Stimulated activated memory B cell treated with anti-CD40 and anti-IgM and Interleukin-4, amounts not matched to agents 10 μg/mL and 1 μg/mL and 100 μg/mL, for 72 hours (primary cell): ENCODE measurements around the gene IGF2R.

Experiments used
- ATAC-seq: fragments of 150-1000 bp; cut with Tn5 transposase; 2 replicates; pipeline ENCODE4 v1.10.0; 2021
- H3K27ac Mint-ChIP-seq: one replicate; pipeline ENCODE4 v1.8.0; 2022; ENCODE audit warnings: mild to moderate bottlenecking, mixed read lengths
- H3K27me3 Mint-ChIP-seq: one replicate; pipeline ENCODE4 v1.8.0; 2022; ENCODE audit warnings: mixed read lengths
- H3K36me3 Mint-ChIP-seq: one replicate; pipeline ENCODE4 v1.8.0; 2022; ENCODE audit warnings: mixed read lengths
- H3K4me1 Mint-ChIP-seq: one replicate; pipeline ENCODE4 v1.8.0; 2022; ENCODE audit warnings: mixed read lengths
- H3K4me3 Mint-ChIP-seq: one replicate; pipeline ENCODE4 v1.8.0; 2022; ENCODE audit warnings: mild to moderate bottlenecking, moderate library complexity, mixed read lengths
- H3K9me3 Mint-ChIP-seq: one replicate; pipeline ENCODE4 v1.8.0; 2022; ENCODE audit warnings: mixed read lengths

IGF2R gene

GRCh38 chr6:160031442-160031841 is 62.6 kb downstream of the IGF2R start:
- ATAC-seq, result no peak
- no peak overlapping the region for H3K4me3 Mint-ChIP-seq
- H3K9me3 Mint-ChIP-seq, result no peaks in the 10 kb centered on the region
- H3K27ac Mint-ChIP-seq, result no peak overlapping the region
- peaks cover 84% of the 10 kb centered on the region for H3K36me3 Mint-ChIP-seq
- H3K27me3 Mint-ChIP-seq, result no peaks in the 10 kb centered on the region
- peaks cover 7% of the 10 kb centered on the region for H3K4me1 Mint-ChIP-seq

- ATAC-seq, result no peak
- H3K27me3 Mint-ChIP-seq, result no peaks in the 10 kb centered on the region
- H3K9me3 Mint-ChIP-seq, result no peaks in the 10 kb centered on the region
- H3K27ac Mint-ChIP-seq, result no peak overlapping the region
- no peak overlapping the region for H3K4me3 Mint-ChIP-seq
- H3K4me1 Mint-ChIP-seq, result peaks cover 7% of the 10 kb centered on the region
- H3K36me3 Mint-ChIP-seq, result peaks cover 84% of the 10 kb centered on the region
Measured at GRCh38 chr6:160031871-160032270, 63.0 kb downstream of the IGF2R start.

- peaks cover 7% of the 10 kb centered on the region for H3K4me1 Mint-ChIP-seq
- H3K27me3 Mint-ChIP-seq, result no peaks in the 10 kb centered on the region
- peaks cover 87% of the 10 kb centered on the region for H3K36me3 Mint-ChIP-seq
- no peak for ATAC-seq
- H3K4me3 Mint-ChIP-seq, result no peak overlapping the region
- no peaks in the 10 kb centered on the region for H3K9me3 Mint-ChIP-seq
- H3K27ac Mint-ChIP-seq, result no peak overlapping the region
Measured at GRCh38 chr6:160032538-160032937, 63.7 kb downstream of the IGF2R start.

- Mint-ChIP-seq H3K27me3 (no peaks in the 10 kb centered on the region), H3K9me3 (no peaks in the 10 kb centered on the region), H3K36me3 (peaks cover 88% of the 10 kb centered on the region), H3K27ac (no peak overlapping the region), H3K4me1 (no peaks in the 10 kb centered on the region), H3K4me3 (no peak overlapping the region)
- no peak for ATAC-seq
Measured at GRCh38 chr6:160034036-160034930, 65.4 kb downstream of the IGF2R start.

GRCh38 chr6:160035241-160035640 is 66.4 kb downstream of the IGF2R start:
- Mint-ChIP-seq H3K27ac (no peak overlapping the region), H3K27me3 (no peaks in the 10 kb centered on the region), H3K36me3 (peaks cover 85% of the 10 kb centered on the region), H3K9me3 (no peaks in the 10 kb centered on the region), H3K4me3 (no peak overlapping the region), H3K4me1 (no peaks in the 10 kb centered on the region)
- ATAC-seq, result no peak

- Mint-ChIP-seq H3K36me3 (peaks cover 87% of the 10 kb centered on the region), H3K4me1 (no peaks in the 10 kb centered on the region), H3K4me3 (no peak overlapping the region), H3K27me3 (no peaks in the 10 kb centered on the region), H3K9me3 (no peaks in the 10 kb centered on the region), H3K27ac (no peak overlapping the region)
- ATAC-seq, result no peak
Measured at GRCh38 chr6:160035693-160036330, 66.9 kb downstream of the IGF2R start.

- ATAC-seq, result no peak
- Mint-ChIP-seq H3K27me3 (no peaks in the 10 kb centered on the region), H3K4me1 (no peaks in the 10 kb centered on the region), H3K9me3 (no peaks in the 10 kb centered on the region), H3K36me3 (peaks cover 87% of the 10 kb centered on the region), H3K4me3 (no peak overlapping the region), H3K27ac (no peak overlapping the region)
Measured at GRCh38 chr6:160036331-160036695, 67.4 kb downstream of the IGF2R start.

GRCh38 chr6:160036790-160037206 is 67.9 kb downstream of the IGF2R start:
- no peaks in the 10 kb centered on the region for H3K4me1 Mint-ChIP-seq
- H3K4me3 Mint-ChIP-seq, result no peak overlapping the region
- no peaks in the 10 kb centered on the region for H3K27me3 Mint-ChIP-seq
- no peak overlapping the region for H3K27ac Mint-ChIP-seq
- H3K9me3 Mint-ChIP-seq, result no peaks in the 10 kb centered on the region
- peaks cover 85% of the 10 kb centered on the region for H3K36me3 Mint-ChIP-seq
- ATAC-seq, result no peak

GRCh38 chr6:160038479-160038878 is 69.6 kb downstream of the IGF2R start:
- H3K27ac Mint-ChIP-seq, result no peak overlapping the region
- no peak for ATAC-seq
- H3K36me3 Mint-ChIP-seq, result peaks cover 84% of the 10 kb centered on the region
- H3K9me3 Mint-ChIP-seq, result no peaks in the 10 kb centered on the region
- no peaks in the 10 kb centered on the region for H3K27me3 Mint-ChIP-seq
- no peak overlapping the region for H3K4me3 Mint-ChIP-seq
- no peaks in the 10 kb centered on the region for H3K4me1 Mint-ChIP-seq

- no peak overlapping the region for H3K27ac Mint-ChIP-seq
- no peaks in the 10 kb centered on the region for H3K4me1 Mint-ChIP-seq
- H3K36me3 Mint-ChIP-seq, result peaks cover 80% of the 10 kb centered on the region
- no peak overlapping the region for H3K4me3 Mint-ChIP-seq
- H3K9me3 Mint-ChIP-seq, result no peaks in the 10 kb centered on the region
- no peaks in the 10 kb centered on the region for H3K27me3 Mint-ChIP-seq
- ATAC-seq, result no peak
Measured at GRCh38 chr6:160039441-160039840, 70.6 kb downstream of the IGF2R start.

GRCh38 chr6:160040055-160040454 is 71.2 kb downstream of the IGF2R start:
- Mint-ChIP-seq H3K36me3 (peaks cover 78% of the 10 kb centered on the region), H3K4me3 (no peak overlapping the region), H3K27me3 (no peaks in the 10 kb centered on the region), H3K27ac (no peak overlapping the region), H3K9me3 (no peaks in the 10 kb centered on the region), H3K4me1 (no peaks in the 10 kb centered on the region)
- no peak for ATAC-seq

- Mint-ChIP-seq H3K27ac (no peak overlapping the region), H3K36me3 (peaks cover 78% of the 10 kb centered on the region), H3K9me3 (no peaks in the 10 kb centered on the region), H3K4me1 (no peaks in the 10 kb centered on the region), H3K4me3 (no peak overlapping the region), H3K27me3 (no peaks in the 10 kb centered on the region)
- ATAC-seq, result no peak
Measured at GRCh38 chr6:160040527-160041264, 71.8 kb downstream of the IGF2R start.

- peaks cover 75% of the 10 kb centered on the region for H3K36me3 Mint-ChIP-seq
- H3K27ac Mint-ChIP-seq, result no peak overlapping the region
- H3K4me1 Mint-ChIP-seq, result no peaks in the 10 kb centered on the region
- no peak overlapping the region for H3K4me3 Mint-ChIP-seq
- H3K27me3 Mint-ChIP-seq, result no peaks in the 10 kb centered on the region
- ATAC-seq, result no peak
- no peaks in the 10 kb centered on the region for H3K9me3 Mint-ChIP-seq
Measured at GRCh38 chr6:160041608-160042007, 72.7 kb downstream of the IGF2R start.

- H3K27ac Mint-ChIP-seq, result no peak overlapping the region
Measured at GRCh38 chr6:160042014-160042773, 73.3 kb downstream of the IGF2R start.

GRCh38 chr6:160042788-160043301 is 74.0 kb downstream of the IGF2R start:
- no peaks in the 10 kb centered on the region for H3K27me3 Mint-ChIP-seq
- no peaks in the 10 kb centered on the region for H3K9me3 Mint-ChIP-seq
- no peak for ATAC-seq
- H3K27ac Mint-ChIP-seq, result no peak overlapping the region
- H3K36me3 Mint-ChIP-seq, result peaks cover 76% of the 10 kb centered on the region
- H3K4me1 Mint-ChIP-seq, result no peaks in the 10 kb centered on the region
- H3K4me3 Mint-ChIP-seq, result no peak overlapping the region

More at GRCh38 chr6:160042014-160042773, 73.3 kb downstream of the IGF2R start:
- Mint-ChIP-seq H3K4me1 (no peaks in the 10 kb centered on the region), H3K27me3 (no peaks in the 10 kb centered on the region), H3K9me3 (no peaks in the 10 kb centered on the region), H3K36me3 (peaks cover 76% of the 10 kb centered on the region), H3K4me3 (no peak overlapping the region)
- no peak for ATAC-seq
